Measurements from ENCODE around the gene INHBA.

Gene INHBA

GRCh38 chr7:41691286-41692190 lies 11.4 kb downstream of the INHBA start:
- Histone ChIP-seq H3K4me1 (no peaks in the 10 kb centered on the region), H3K36me3 (replicated peaks) (no peaks in the 10 kb centered on the region), H3K4me3 (no peak overlapping the region), H3K27me3 (ENCODE audit: low read depth) (peaks cover 6% of the 10 kb centered on the region; the same call in 1 of the 2 replicates), H3K9me3 (no peaks in the 10 kb centered on the region)
- in situ Hi-C loops (cut with MboI; ENCODE audit: low sequenced_read_pairs): no loop called here
- no peak for DNase-seq (ENCODE audit: low spot score in 2 of 2)

- in situ Hi-C loops (cut with MboI; ENCODE audit: low sequenced_read_pairs): no loop called here
- H3K36me3 ChIP-seq (replicated peaks): no peaks in the 10 kb centered on the region
- H3K9me3 ChIP-seq: no peaks in the 10 kb centered on the region
- peaks cover 6% of the 10 kb centered on the region; the same call in 1 of the 2 replicates for H3K27me3 ChIP-seq (ENCODE audit: low read depth)
- no peak for DNase-seq (ENCODE audit: low spot score in 2 of 2)
- no peaks in the 10 kb centered on the region for H3K4me1 ChIP-seq
- no peak overlapping the region for H3K4me3 ChIP-seq
Measured at GRCh38 chr7:41689815-41690214, 13.1 kb downstream of the INHBA start.

- Histone ChIP-seq H3K4me1 (no peaks in the 10 kb centered on the region), H3K4me3 (no peak overlapping the region), H3K36me3 (replicated peaks) (no peaks in the 10 kb centered on the region), H3K27me3 (ENCODE audit: low read depth) (peaks cover 6% of the 10 kb centered on the region; the same call in 1 of the 2 replicates), H3K9me3 (no peaks in the 10 kb centered on the region)
- DNase-seq (ENCODE audit: low spot score in 2 of 2): no peak
- in situ Hi-C loops (cut with MboI; ENCODE audit: low sequenced_read_pairs): no loop called here
Measured at GRCh38 chr7:41688906-41689305, 14.0 kb downstream of the INHBA start.

- no peak for DNase-seq (ENCODE audit: low spot score in 2 of 2)
- no peak overlapping the region for H3K4me3 ChIP-seq
- no peaks in the 10 kb centered on the region for H3K9me3 ChIP-seq
- no peaks in the 10 kb centered on the region for H3K36me3 ChIP-seq (replicated peaks)
- in situ Hi-C loops (cut with MboI; ENCODE audit: low sequenced_read_pairs): no loop called here
- H3K27me3 ChIP-seq (ENCODE audit: low read depth): peaks cover 6% of the 10 kb centered on the region; the same call in 1 of the 2 replicates
- H3K4me1 ChIP-seq: no peaks in the 10 kb centered on the region
Measured at GRCh38 chr7:41688012-41688625, 14.8 kb downstream of the INHBA start.

GRCh38 chr7:41685684-41686083 lies 17.2 kb downstream of the INHBA start:
- H3K9me3 ChIP-seq: no peaks in the 10 kb centered on the region
- no peaks in the 10 kb centered on the region for H3K4me1 ChIP-seq
- H3K4me3 ChIP-seq: no peak overlapping the region
- no peaks in the 10 kb centered on the region for H3K36me3 ChIP-seq (replicated peaks)
- in situ Hi-C loops (cut with MboI; ENCODE audit: low sequenced_read_pairs): no loop called here
- peaks cover 6% of the 10 kb centered on the region; the same call in 1 of the 2 replicates for H3K27me3 ChIP-seq (ENCODE audit: low read depth)
- no peak for DNase-seq (ENCODE audit: low spot score in 2 of 2)

- DNase-seq (ENCODE audit: low spot score in 2 of 2): no peak
Measured at GRCh38 chr7:41682422-41682821, 20.5 kb downstream of the INHBA start.

GRCh38 chr7:41679566-41679965 lies 23.3 kb downstream of the INHBA start:
- no peak overlapping the region for H3K4me3 ChIP-seq
- in situ Hi-C loops (cut with MboI; ENCODE audit: low sequenced_read_pairs): no loop called here
- H3K27me3 ChIP-seq (ENCODE audit: low read depth): no peaks in the 10 kb centered on the region
- no peaks in the 10 kb centered on the region for H3K4me1 ChIP-seq
- no peaks in the 10 kb centered on the region for H3K9me3 ChIP-seq
- no peak for DNase-seq (ENCODE audit: low spot score in 2 of 2)
- no peaks in the 10 kb centered on the region for H3K36me3 ChIP-seq (replicated peaks)

More at GRCh38 chr7:41682422-41682821, 20.5 kb downstream of the INHBA start:
- in situ Hi-C loops (cut with MboI; ENCODE audit: low sequenced_read_pairs): no loop called here
- Histone ChIP-seq H3K4me1 (no peaks in the 10 kb centered on the region), H3K9me3 (no peaks in the 10 kb centered on the region), H3K36me3 (replicated peaks) (no peaks in the 10 kb centered on the region), H3K27me3 (ENCODE audit: low read depth) (peaks cover 5% of the 10 kb centered on the region; the same call in 1 of the 2 replicates), H3K4me3 (no peak overlapping the region)

- H3K4me3 ChIP-seq: no peak overlapping the region
- H3K36me3 ChIP-seq (replicated peaks): no peaks in the 10 kb centered on the region
- H3K27me3 ChIP-seq (ENCODE audit: low read depth): no peaks in the 10 kb centered on the region
- DNase-seq (ENCODE audit: low spot score in 2 of 2): no peak
- no peaks in the 10 kb centered on the region for H3K9me3 ChIP-seq
- in situ Hi-C loops (cut with MboI; ENCODE audit: low sequenced_read_pairs): no loop called here
- no peaks in the 10 kb centered on the region for H3K4me1 ChIP-seq
Measured at GRCh38 chr7:41674505-41675023, 28.3 kb downstream of the INHBA start.

- Histone ChIP-seq H3K36me3 (replicated peaks) (no peaks in the 10 kb centered on the region), H3K9me3 (no peaks in the 10 kb centered on the region), H3K4me3 (no peak overlapping the region), H3K4me1 (no peaks in the 10 kb centered on the region), H3K27me3 (ENCODE audit: low read depth) (no peaks in the 10 kb centered on the region)
- no peak for DNase-seq (ENCODE audit: low spot score in 2 of 2)
- in situ Hi-C loops (cut with MboI; ENCODE audit: low sequenced_read_pairs): no loop called here
Measured at GRCh38 chr7:41661596-41661995, 41.3 kb downstream of the INHBA start.

- H3K36me3 ChIP-seq (replicated peaks): no peaks in the 10 kb centered on the region
- H3K4me1 ChIP-seq: no peaks in the 10 kb centered on the region
- in situ Hi-C loops (cut with MboI; ENCODE audit: low sequenced_read_pairs): no loop called here
- H3K4me3 ChIP-seq: no peak overlapping the region
- no peak for DNase-seq (ENCODE audit: low spot score in 2 of 2)
- no peaks in the 10 kb centered on the region for H3K9me3 ChIP-seq
- no peaks in the 10 kb centered on the region for H3K27me3 ChIP-seq (ENCODE audit: low read depth)
Measured at GRCh38 chr7:41659539-41659938, 43.4 kb downstream of the INHBA start.

GRCh38 chr7:41656366-41656765 lies 46.5 kb downstream of the INHBA start:
- in situ Hi-C loops (cut with MboI; ENCODE audit: low sequenced_read_pairs): no loop called here
- Histone ChIP-seq H3K36me3 (replicated peaks) (no peaks in the 10 kb centered on the region), H3K27me3 (ENCODE audit: low read depth) (no peaks in the 10 kb centered on the region), H3K4me1 (no peaks in the 10 kb centered on the region), H3K9me3 (no peaks in the 10 kb centered on the region), H3K4me3 (no peak overlapping the region)
- no peak for DNase-seq (ENCODE audit: low spot score in 2 of 2)

- Histone ChIP-seq H3K4me3 (no peak overlapping the region), H3K9me3 (no peaks in the 10 kb centered on the region), H3K27me3 (ENCODE audit: low read depth) (no peaks in the 10 kb centered on the region), H3K4me1 (no peaks in the 10 kb centered on the region), H3K36me3 (replicated peaks) (no peaks in the 10 kb centered on the region)
- no peak for DNase-seq (ENCODE audit: low spot score in 2 of 2)
- in situ Hi-C loops (cut with MboI; ENCODE audit: low sequenced_read_pairs): no loop called here
Measured at GRCh38 chr7:41655426-41655825, 47.5 kb downstream of the INHBA start.

GRCh38 chr7:41652267-41652666 lies 50.6 kb downstream of the INHBA start:
- Histone ChIP-seq H3K9me3 (no peaks in the 10 kb centered on the region), H3K4me3 (no peak overlapping the region), H3K4me1 (no peaks in the 10 kb centered on the region), H3K27me3 (ENCODE audit: low read depth) (no peaks in the 10 kb centered on the region), H3K36me3 (replicated peaks) (no peaks in the 10 kb centered on the region)
- DNase-seq (ENCODE audit: low spot score in 2 of 2): no peak
- in situ Hi-C loops (cut with MboI; ENCODE audit: low sequenced_read_pairs): no loop called here

GRCh38 chr7:41648501-41648900 lies 54.4 kb downstream of the INHBA start:
- Histone ChIP-seq H3K36me3 (replicated peaks) (no peaks in the 10 kb centered on the region), H3K4me3 (no peak overlapping the region), H3K9me3 (no peaks in the 10 kb centered on the region), H3K4me1 (no peaks in the 10 kb centered on the region), H3K27me3 (ENCODE audit: low read depth) (no peaks in the 10 kb centered on the region)
- in situ Hi-C loops (cut with MboI; ENCODE audit: low sequenced_read_pairs): no loop called here
- no peak for DNase-seq (ENCODE audit: low spot score in 2 of 2)
